HG02678 (cell line): ENCODE data around the gene SLC24A3.
A peak's percentile ranks its signal among the peaks of the same experiment; 100 is the strongest.

Experiments used
- ATAC-seq: cut with Tn5 transposase; IDR thresholded peaks from one replicate; pipeline ENCODE4 v1.9.1; 2021; ENCODE audit warnings: mild to moderate bottlenecking, moderate library complexity; ENCODE audit not compliant: unreplicated experiment

Gene SLC24A3

DNA sequence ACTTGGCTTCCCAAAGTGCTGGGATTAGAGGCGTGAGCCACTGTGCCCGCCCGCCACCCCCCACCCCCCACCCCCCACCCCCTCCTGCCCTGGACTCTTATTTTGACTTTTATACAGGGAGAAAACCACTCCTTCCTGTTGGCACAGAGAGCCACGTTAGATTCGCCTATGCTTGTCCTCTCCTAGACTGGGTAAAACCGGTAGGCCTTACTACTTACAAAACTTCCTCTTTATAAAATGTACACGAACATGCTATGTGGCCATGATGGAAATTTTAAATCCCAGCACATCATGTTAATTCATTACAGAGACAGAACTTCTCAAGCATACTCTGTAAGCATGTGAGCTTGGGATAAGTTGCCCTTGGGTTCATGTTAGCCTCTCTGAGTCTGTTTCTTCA is 124.2 kb downstream of the SLC24A3 start:
- no peak for ATAC-seq

- ATAC-seq, result no peak
Observed at GRCh38 chr20:19338380-19338779, 125.9 kb downstream of the SLC24A3 start.

GRCh38 chr20:19338960-19339359 is 126.5 kb downstream of the SLC24A3 start:
- no peak for ATAC-seq

DNA sequence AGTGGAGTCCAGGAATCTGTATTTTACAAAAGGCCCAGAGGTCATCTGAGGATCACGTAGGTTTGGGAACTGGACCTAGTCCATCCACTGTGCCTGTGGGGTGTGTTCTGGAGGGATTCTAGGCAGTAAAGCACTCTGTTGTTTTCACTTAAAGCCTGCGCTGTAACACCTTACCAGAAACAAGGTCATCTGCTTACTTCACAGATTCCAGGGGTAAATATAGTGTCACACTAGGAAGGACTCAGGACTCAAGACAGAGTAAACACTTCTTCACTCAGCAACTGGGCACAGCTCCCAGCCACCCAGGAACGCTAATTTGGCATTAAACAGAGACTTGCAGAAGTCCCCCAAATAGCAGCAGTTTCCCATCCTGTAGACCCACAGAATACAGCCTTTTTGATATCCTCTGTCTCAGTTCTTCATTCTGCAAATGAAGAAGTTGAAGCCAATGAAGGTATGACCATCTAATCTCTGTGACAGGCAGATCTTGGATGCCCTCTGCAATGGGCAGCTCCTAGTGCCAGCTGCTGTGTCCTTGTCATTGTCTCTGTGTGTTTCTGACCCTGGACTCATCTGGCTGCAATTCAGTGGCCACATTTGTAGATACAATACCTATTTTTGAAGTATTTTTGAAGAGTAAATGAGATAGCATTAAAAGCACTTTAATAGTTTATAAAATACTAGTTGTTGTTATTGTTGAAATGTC is 129.1 kb downstream of the SLC24A3 start:
- ATAC-seq, result no peak

DNA sequence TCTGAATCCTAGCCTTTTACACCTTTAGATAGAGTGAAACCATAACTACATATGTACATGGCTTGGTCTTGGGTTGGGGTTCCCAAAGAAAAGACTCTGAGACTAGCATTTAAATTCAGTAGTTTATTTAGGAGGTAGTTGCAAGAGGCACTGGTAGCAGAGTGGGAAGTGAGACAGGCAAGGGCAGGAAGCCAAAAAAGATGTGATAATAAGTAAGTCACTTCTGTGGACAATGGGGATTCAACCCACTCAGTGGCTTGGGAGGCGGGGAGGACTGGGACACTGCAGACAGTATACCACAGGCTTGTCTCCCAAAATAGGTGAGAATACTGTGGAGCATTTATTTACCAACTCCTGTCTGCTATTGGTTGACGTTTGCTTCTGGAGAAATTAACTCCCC is 131.9 kb downstream of the SLC24A3 start:
- ATAC-seq, result no peak

GRCh38 chr20:19347943-19348456 is 135.6 kb downstream of the SLC24A3 start:
- peak; percentile 77 for ATAC-seq

DNA sequence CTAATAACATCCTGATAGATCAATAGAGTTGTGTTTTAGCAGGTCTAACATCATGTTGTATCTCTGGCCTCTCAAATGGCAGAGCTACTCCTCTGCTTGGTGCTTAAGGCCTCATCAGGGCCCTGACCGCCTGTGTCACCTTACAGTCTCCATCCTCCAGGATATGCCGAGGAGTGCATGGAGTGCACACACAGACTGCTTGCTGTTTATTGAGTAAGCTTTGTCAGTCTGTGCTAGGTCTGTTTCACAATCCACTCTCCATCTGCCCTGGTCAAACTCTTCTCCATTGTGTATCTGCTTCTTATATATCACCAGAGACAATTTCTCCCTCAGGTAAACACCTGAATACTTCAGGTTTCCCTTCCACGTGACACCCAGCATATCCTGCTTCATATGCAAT is 136.1 kb downstream of the SLC24A3 start:
- ATAC-seq, result no peak

GRCh38 chr20:19349879-19350278 is 137.4 kb downstream of the SLC24A3 start:
- no peak for ATAC-seq

- ATAC-seq, result no peak
Observed at GRCh38 chr20:19351542-19351941, 139.1 kb downstream of the SLC24A3 start.

DNA sequence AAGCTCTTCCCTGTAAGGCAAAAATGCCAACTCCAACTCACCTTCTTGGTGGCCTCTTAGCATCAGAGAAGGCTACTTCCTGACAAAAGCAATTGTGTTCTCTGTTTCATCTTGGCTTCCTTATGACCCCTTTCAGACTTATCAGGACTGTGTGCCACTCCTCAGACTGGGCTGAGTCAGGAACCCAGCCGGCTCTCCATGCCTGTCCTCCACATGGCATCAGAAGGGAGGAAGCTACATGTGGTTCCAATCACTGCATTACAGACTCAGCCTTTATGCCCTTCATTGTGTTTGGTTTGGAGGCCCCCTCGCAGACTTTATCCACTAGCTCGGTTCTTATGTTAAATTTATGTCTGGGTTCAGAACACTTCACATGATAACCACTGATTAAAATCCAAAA is 142.5 kb downstream of the SLC24A3 start:
- ATAC-seq, result no peak

DNA sequence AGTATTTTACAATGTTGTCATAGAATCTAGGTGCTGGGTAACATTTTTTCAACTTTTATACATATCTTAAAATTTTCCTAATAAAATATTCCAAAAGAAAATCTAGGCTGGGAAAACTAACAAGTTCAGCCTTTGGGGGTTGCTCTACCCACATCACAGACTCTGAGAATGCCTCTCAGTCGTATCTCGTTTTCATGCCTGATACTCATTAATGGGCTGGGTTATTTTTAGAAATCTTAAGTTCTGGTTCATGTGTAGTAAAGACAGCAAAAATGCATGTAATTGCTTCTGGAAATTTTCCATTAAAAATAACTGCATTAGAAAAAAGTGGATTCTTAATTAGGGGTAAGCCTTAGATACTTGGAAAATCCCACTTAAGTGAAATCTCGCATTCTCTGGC is 149.3 kb downstream of the SLC24A3 start:
- ATAC-seq, result no peak

DNA sequence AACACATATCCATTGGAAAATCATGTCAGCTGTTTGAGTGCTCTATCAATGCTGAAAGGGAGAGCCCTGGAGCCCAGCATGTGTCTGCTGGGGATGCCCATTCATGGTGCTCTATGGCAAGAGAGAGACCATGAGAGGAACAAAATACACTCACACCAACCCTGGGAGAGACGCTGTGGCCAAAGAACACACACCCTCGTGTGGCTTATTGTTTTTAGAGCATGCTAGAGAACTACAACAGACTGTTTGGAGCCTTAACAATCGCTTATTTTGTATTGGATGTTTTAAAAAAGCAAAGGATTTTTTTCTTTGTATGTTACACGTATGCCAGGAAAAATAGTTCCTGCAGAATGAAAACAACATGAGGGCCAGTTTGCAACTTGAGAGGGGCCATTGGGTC is 151.0 kb downstream of the SLC24A3 start:
- ATAC-seq, result no peak

GRCh38 chr20:19367591-19367990 is 155.1 kb downstream of the SLC24A3 start:
- no peak for ATAC-seq

GRCh38 chr20:19368351-19368750 is 155.9 kb downstream of the SLC24A3 start:
- no peak for ATAC-seq

DNA sequence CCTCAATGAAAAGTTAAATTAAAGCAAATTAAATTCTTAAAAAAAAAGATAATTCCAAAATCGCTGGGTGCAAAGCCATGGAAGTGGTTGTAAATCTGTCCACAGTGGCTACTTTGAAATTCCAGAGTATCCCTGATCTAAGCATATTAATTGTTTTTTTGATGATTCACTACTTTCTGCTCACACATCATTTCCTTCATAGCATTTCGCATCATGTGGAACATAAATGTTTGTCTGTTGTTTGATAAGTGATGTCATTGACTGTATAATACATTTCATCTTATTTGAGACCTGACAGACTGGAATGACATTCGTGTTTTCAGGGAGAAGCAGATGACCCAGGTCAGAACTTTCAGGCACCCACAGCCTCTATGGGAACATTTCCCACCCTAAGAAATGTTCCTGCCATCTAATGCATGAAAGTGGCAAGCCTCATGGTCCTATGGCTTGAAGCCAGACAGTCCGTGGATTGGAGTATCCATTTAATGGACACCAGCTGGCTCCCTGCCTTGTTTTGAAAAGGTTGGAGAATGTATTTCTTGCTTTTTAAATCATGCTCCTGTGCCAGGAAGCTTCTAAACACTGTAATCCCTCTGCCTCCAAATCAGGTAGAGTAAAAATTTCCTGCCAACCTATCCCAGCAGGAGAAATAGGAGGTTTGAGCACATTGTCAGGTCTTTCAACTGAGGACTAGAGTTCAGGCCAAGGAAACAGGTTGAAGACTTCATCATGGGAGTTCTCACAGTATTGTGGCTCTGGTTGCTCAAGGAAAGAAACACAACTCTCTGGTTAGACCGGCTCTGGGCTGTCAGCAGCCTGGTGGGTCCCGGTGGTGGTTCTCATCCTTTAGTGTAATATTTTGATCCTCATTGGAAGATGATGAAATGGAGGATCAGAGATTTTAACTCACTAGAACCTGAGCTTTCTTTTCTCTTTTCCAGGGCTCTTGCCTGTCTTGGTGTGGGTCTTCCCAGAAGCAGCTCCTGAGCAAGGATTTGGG is 157.9 kb downstream of the SLC24A3 start:
- ATAC-seq, result no peak

- no peak for ATAC-seq
Observed at GRCh38 chr20:19371112-19371511, 158.7 kb downstream of the SLC24A3 start.

- no peak for ATAC-seq
Observed at GRCh38 chr20:19374216-19374615, 161.8 kb downstream of the SLC24A3 start.

- ATAC-seq, result no peak
Observed at GRCh38 chr20:19375395-19375794, 163.0 kb downstream of the SLC24A3 start.

- ATAC-seq, result no peak
Observed at GRCh38 chr20:19375801-19376200, 163.4 kb downstream of the SLC24A3 start.

DNA sequence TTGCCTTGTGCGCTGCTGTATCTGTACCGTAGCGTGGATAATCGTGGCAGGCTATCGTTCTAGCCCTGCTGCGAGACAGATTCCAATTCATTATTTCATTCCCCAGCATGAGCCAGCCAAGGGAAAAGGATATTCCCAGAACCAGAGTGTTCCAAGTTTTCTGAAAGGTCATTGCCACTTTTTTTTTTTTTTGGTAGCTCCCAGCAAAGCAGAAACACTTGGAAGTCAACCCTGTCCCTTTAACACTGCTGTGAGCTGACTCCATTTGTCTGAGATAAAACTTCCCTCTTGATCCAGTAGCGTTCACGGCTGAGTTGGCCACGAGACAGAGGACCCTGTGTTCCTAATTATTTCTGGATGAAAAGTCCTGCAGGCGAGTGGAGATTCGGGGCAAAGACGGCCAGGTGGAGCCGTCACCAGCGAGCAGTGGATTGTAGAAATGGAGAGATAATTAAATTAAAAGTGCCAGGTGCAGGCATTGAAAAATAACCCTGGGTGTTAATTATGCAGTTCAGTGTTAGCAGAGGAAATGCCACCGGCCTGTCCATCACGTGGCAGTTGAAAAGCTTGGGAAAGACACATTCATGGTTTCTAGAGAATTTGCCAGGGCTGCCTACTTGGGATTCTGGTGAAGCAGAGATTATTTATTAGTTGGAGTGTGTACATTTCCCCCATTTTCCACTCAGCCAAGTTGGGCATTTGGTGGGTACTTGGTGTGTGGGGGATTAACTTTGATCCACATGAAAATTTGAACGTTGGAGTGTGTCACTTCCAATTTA is 164.2 kb downstream of the SLC24A3 start:
- no peak for ATAC-seq

DNA sequence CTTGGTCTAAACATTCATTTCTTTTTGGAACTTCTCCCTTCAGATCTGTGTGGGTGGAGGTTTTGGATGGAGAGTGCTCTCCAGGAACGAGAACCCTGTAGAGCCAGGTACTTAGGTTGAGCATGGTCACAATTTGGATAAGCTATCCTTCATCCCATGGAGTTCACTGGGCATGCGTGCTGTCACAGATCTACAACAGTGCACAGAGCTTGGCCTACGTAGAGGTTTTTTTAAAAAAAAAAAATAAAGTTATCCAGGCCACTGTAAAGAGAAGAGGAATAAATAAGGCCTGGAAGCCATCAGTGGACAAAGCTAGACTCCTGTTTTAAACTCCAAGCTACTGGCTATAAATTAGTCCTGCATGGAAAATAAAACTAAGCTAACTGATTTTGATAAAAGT is 165.6 kb downstream of the SLC24A3 start:
- no peak for ATAC-seq
